Endometrial microvascular endothelial cells (primary cell): Measurements from ENCODE around the gene BOLA1. TPM values are rescaled to one million over a fixed set of nuclear protein-coding genes. Genes with fewer than 3 reads are reported as not detected.
"Not testable (repeated sequence)": the region's sequence is repeated elsewhere in the genome, so short reads cannot be mapped to it uniquely, and the experiment has no call there.

Experiments used
- in situ Hi-C: cut with HindIII; loops from 2 replicates; pipeline ENCODE4 v1.10.0; 2017; ENCODE audit warnings: low sequenced_read_pairs, low pct_unique_long_range_greater_than_20kb; ENCODE audit errors: inconsistent ontology term
- total RNA-seq: library from RNA; depleted of rRNA; stranded (reverse); fragments of >200 nt; gene quantifications from one replicate; pipeline ENCODE4 v1.2.3, GENCODE V29; 2015; ENCODE audit errors: inconsistent ontology term

BOLA1 gene
- total RNA-seq, 1 donor from 2014 or later, result 11.0 TPM

DNA sequence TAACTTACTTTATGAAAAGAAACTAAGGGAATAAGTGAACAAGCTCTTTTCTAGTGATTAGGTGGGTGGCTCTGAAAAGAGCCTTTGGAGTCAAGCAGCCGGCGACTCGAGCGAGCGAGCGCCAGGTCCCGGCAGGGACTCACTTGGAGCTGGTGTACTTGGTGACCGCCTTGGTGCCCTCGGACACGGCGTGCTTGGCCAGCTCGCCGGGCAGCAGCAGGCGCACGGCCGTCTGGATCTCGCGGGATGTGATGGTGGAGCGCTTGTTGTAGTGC is 13.3 kb upstream of the BOLA1 start:
- in situ Hi-C loops, result not testable (repeated sequence)

DNA sequence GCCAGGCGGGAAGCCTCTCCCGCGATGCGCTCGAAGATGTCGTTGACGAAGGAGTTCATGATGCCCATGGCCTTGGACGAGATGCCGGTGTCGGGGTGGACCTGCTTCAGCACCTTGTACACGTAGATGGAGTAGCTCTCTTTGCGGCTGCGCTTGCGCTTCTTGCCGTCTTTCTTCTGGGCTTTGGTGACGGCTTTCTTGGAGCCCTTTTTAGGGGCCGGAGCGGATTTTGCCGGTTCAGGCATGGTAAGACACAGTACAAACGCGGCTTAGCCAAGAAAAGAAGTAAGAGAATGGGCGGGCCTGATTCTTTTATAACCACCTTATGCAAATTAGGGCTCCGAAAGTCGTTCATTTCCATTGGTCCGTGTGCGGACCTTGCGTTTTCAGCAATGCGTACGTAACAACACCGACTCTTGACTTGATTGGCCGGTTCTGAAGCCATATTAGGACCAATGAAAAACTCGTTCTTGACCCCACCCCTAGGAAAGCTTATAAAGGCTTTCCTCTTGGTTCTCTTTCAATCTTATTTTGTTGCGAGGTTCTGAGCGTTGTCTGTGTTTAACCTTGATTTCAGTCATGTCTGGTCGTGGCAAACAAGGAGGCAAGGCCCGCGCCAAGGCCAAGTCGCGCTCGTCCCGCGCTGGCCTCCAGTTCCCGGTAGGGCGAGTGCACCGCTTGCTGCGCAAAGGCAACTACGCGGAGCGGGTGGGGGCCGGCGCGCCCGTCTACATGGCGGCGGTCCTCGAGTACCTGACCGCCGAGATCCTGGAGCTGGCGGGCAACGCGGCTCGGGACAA is 12.8 kb upstream of the BOLA1 start:
- in situ Hi-C loops, result no loop called here

GRCh38 chr1:149887196-149887455 is 12.2 kb upstream of the BOLA1 start:
- in situ Hi-C loops, result not testable (repeated sequence)

DNA sequence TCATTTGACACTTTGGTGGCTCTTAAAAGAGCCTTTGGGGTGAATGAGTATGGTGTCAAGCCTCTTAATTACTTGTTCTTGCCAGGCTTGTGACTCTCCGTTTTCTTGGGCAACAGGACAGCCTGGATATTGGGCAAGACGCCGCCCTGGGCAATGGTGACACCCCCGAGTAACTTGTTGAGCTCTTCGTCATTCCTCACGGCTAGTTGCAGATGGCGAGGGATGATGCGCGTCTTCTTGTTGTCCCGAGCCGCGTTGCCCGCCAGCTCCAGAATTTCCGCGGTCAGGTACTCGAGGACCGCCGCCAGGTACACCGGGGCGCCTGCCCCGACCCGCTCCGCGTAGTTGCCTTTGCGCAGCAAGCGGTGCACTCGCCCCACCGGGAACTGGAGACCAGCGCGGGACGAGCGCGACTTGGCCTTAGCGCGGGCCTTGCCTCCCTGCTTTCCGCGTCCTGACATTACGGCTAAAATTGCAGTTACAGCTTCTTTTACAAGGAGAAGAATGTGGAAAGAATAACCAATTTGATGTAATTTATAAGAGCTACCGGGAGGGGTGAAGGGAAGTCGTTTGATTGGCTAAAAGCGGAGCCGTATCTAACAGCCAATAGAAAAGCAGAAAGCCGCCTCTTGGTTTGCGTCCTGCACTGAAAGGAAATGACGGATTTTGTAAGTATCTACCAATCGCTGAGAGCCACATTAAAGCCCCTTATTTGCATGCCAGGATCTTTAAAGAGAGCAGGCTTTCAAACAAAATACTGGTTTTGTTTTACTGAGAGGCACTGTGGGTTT is 11.7 kb upstream of the BOLA1 start:
- in situ Hi-C loops, result no loop called here

- in situ Hi-C loops, result no loop called here
Observed at GRCh38 chr1:149888247-149888998, 10.9 kb upstream of the BOLA1 start.

DNA sequence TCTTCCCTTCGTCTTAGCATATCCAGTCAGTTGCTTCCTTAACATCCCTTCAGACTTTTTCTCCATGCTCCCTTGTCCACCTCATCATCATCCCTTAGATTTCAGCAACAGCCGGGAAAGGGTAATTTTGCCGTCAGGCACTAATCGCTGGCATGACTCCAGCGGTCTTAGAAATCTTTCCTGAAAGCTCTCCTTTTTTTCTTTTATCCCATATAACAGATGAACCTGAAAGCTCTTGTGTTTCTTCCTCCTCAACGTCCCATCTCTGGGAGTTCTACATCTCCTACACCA is 10.4 kb upstream of the BOLA1 start:
- in situ Hi-C loops, result no loop called here

GRCh38 chr1:149896575-149896974 is 2.8 kb upstream of the BOLA1 start:
- in situ Hi-C loops, result no loop called here

DNA sequence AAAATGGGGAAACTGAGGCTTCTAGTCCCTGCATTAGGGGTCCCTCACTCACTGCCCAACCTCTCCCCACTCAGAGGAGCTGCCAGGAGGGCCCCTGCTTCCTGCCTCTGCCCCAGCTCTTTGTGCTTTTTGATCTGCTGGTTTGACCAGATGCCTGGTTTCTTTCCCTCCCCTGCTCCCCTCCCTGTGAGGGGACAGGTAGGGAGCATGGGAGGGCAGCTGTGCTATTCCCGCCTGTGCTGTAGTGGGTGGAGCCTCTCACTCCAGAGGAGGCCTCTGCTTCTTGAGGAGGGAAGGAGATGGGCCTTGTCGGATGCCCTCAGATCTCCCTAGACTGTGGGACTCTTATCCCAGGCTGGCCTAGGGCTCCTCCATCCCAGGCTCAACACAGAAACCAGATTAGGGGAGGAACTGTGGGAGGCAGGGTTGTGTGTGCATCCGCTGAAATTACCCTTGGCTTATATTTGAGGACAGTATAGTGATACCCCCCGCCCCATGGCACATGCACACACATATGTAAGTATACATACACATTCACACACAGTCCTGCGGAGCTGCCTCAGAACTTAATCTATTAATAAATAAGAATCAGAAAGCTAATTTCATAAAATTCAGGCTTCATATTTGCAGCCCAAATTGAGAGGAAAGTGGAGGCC is 4.6 kb downstream of the BOLA1 start:
- in situ Hi-C loops, result no loop called here

DNA sequence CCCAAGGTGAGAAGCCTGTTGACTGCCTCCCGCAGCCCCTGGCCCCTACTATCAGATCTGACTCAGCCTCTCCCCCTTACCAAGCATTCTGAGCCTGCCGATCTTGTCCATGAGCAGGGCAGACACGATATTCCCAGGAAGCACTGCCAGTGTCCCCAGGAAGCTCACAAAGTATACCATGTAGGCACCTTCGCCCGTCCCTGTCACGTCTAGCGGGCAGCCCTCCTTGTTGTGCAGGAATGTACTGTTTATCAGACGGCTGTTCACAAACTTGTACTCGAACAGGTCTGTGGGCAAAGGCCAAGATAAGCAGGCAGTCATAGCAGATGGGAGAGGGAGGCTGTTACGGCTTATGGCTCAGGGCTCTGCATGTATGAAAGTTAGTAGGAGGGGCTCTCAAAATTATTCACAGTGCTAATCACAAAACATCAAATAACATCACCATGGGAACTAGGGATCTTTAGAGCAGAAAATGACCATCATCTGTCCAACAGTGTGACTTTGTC is 7.3 kb downstream of the BOLA1 start:
- in situ Hi-C loops, result no loop called here

DNA sequence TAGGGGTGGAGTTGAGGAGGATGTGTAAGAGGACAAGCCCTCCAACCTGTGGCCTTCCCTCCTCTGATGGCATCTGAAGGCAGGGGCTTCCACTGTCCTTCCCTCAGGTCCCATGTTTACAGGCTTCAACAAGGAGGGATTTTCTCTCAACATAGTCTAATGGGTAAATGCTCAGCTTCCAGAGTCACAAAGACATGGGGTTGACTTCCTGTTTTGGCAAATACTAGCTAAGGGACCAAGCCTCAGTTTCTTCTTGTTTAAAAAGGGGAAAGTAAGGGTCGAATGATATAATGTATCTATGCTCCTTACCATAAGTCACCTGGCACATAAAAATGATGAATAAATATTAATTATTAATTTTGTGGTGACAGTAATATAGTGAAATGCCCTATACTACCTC is 15.2 kb downstream of the BOLA1 start:
- in situ Hi-C loops, result no loop called here

GRCh38 chr1:149915429-149916192 is 16.2 kb downstream of the BOLA1 start:
- in situ Hi-C loops, result no loop called here

- in situ Hi-C loops, result no loop called here
Observed at GRCh38 chr1:149916193-149916897, 17.0 kb downstream of the BOLA1 start.

GRCh38 chr1:149916898-149917252 is 17.5 kb downstream of the BOLA1 start:
- in situ Hi-C loops, result no loop called here

GRCh38 chr1:149917571-149918144 is 18.3 kb downstream of the BOLA1 start, which contains the start of gene SV2A:
SV2A (minus strand) TSS chr1:149917844; CDS start chr1:149913840, 4,004 bp downstream.
- in situ Hi-C loops, result no loop called here

GRCh38 chr1:149923626-149924025 is 24.3 kb downstream of the BOLA1 start:
- in situ Hi-C loops, result no loop called here

- in situ Hi-C loops, result no loop called here
Observed at GRCh38 chr1:149925345-149925744, 26.0 kb downstream of the BOLA1 start.

DNA sequence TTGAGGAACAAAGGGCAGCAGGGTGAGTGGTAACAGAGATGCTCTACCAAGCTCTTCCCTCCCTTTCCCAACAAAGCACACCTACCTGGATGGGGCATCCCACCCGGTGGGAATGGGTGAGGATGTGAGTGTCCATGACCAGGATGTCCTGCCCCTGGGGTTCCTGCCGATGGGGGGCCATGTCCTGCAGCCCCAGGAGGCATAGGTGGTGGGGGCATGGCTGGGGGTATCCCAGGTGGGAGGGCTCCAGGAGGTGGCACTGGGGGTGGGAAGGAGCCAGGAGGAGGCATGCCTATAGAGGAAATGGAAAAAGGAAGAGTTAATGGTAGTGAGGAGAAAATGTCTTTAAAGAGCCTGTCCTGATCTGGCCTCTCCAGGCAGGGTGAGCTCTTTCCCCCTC is 26.4 kb downstream of the BOLA1 start:
- in situ Hi-C loops, result no loop called here

DNA sequence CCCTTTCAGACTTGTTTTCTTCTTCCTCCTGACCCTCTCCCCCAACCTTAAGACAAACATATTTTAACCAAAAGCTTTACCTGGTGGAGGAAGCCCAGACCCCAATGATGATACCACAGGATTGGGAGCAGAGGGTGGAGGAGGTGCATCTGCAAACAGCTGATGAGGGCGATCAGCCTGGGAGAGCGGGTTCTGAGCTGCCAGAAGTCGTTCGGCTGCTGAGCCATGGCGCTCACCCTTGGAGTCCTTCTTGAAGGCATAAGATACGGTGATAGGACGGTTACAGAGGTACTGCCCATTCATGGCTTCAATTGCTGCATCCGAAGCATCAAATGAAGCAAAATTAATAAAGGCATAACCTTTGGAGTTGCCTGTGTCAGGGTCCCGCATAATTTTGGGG is 26.9 kb downstream of the BOLA1 start:
- in situ Hi-C loops, result no loop called here
